Omental fat pad (tissue), 4 donors: Measurements from ENCODE around the gene SMIM33. TPM values are rescaled to one million over a fixed set of nuclear protein-coding genes. Genes with fewer than 3 reads are reported as not detected.
"Not testable (repeated sequence)": the region's sequence is repeated elsewhere in the genome, so short reads cannot be mapped to it uniquely, and the experiment has no call there.

ENCODE experiments used
- ATAC-seq: fragments of 150-250 bp; one replicate; pipeline ENCODE4 v1.9.1; 2016; ENCODE audit warnings: mild to moderate bottlenecking, moderate library complexity; ENCODE audit not compliant: low FRiP score
- DNase-seq: peaks from one replicate; pipeline ENCODE4 v3.0.0-alpha.2; 2019; ENCODE audit warnings: low spot score
- CTCF ChIP-seq, 3 donors: fragments of 450-650 bp; IDR thresholded peaks; one replicate each; pipeline ENCODE4 v1.5.1; 2016 to 2017; ENCODE audit warnings: antibody characterized with exemption in 3 of 3, mild to moderate bottlenecking in 3 of 3, moderate library complexity in 2 of 3
- total RNA-seq, 4 donors: library from RNA; depleted of rRNA; stranded (reverse); fragments of >200 nt; gene quantifications; one replicate each; pipeline ENCODE4 v1.1.0, GENCODE V29; 2016

The SMIM33 gene
- total RNA-seq, 4 donors from 2014 or later: not detected

DNA sequence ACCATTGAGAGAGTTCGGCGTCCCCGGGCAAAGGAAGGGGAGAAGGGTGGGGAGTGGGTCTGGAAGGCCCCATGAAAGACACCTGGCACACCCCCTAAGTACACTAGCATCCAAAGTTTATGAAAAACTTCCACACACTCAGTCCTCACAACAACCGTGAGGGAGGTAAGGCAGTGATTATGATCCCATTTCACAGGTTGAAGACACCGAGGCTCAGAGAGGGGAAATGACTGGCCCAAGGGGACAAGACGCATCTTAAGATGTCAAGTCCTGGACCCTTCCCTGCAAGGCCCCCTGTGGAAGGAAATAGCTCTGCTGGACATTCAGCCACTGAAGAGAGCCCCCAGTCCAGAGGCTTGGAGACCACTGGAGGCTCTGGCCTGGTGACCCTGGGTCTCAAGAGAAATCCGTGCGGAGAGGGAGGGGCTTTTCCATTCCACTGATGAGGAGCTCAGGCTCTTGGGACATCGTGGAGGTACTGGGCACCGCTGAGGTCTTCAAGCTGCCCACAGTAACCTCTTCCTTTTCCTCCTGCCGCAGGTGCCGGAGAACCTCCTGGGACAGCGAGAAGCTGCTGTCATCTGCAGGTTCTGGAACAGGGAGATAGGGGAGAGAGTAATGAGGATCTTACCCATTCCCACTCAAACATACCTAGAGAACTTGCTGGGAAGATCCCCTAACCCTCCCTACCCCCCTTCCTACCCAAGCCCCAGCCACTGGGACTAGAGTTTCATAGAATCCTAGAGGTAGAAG lies 5.2 kb downstream of the SMIM33 start:
- DNase-seq (no peak), ATAC-seq (no peak)
- TF ChIP-seq CTCF (IDR thresholded peaks at IDR 0.05): no peak

DNA sequence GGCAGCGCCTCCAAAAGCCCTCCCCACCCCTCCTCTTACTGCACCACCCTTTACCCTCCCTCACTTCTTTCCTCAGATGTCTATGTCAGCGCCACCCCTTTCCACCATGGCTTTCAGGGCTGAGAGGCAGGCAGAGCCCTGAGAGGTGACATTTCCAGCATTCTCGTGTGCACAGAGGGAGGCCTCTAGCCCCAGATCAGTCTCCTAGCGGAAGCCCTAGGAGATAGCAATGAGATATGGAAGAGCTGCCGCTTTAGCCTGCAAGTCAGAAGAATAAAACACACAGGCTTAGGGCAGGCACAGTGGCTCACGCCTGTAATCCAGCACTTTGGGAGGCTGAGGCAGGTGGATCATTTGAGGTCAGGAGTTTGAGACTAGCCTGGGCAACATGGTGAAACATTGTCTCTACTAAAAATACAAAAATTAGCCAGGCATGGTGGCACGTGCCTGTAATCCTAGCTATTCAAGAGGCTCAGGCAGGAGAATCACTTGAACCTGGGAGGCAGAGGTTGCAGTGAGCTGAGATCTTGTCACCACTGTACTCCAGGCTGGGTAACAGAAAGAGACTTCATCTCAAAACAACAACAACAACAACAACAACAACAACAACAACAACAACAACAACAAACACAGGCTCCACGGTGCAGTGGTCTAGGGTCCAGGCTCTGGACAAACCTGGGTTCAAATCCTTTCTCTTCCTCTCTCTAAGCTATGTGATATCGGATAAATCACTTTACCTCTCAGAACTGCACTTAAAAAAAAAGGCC lies 8.0 kb downstream of the SMIM33 start:
- ATAC-seq, DNase-seq: not testable (repeated sequence)

DNA sequence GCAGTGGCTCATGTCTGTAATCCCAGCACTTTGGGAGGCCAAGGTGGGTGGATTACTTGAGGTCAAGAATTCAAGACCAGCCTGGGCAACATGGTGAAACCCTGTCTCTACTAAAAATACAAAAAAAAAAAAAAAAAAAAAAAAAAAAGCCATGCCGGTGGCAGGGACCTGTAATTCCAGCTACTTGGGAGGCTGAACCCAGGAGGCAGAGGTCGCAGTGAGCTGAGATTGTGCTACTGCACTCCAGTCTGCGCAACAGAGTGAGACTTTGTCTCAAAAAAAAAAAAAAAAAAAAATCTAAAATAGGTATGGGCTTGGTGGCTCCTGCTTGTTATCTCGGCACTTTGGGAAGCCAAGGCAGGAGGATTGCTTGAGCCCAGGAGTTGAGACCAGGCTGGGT lies 8.9 kb downstream of the SMIM33 start:
- ATAC-seq, DNase-seq: not testable (repeated sequence)

GRCh38 chr5:139481122-139481533 lies 10.3 kb downstream of the SMIM33 start:
- TF ChIP-seq CTCF (IDR thresholded peaks at IDR 0.05): no peak
- peak; percentile 58 for ATAC-seq
- no peak for DNase-seq

DNA sequence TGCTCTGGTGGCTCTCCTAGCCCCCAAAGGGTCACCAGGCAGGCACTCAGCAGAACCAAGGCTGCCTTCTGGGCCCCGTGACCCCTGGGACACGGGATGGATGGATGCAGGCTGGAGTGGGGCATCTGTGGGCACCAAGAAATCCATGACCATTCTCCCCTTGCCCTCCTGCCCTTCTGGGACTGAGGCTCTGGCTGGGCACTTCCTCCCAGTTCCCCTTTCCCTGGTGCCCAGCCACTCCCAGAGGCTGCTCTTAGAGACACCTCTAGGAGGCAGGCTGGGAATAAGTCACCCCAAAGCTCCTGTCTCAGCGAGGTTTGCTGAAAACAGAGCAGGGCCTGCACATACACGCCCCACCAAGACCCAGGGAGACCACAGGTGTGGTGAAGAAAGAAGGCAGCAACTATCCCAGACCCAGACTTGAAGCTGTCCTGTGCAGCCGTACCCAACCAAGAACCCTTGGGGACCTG lies 10.8 kb downstream of the SMIM33 start:
- ATAC-seq (peak; percentile 29), DNase-seq (no peak)

DNA sequence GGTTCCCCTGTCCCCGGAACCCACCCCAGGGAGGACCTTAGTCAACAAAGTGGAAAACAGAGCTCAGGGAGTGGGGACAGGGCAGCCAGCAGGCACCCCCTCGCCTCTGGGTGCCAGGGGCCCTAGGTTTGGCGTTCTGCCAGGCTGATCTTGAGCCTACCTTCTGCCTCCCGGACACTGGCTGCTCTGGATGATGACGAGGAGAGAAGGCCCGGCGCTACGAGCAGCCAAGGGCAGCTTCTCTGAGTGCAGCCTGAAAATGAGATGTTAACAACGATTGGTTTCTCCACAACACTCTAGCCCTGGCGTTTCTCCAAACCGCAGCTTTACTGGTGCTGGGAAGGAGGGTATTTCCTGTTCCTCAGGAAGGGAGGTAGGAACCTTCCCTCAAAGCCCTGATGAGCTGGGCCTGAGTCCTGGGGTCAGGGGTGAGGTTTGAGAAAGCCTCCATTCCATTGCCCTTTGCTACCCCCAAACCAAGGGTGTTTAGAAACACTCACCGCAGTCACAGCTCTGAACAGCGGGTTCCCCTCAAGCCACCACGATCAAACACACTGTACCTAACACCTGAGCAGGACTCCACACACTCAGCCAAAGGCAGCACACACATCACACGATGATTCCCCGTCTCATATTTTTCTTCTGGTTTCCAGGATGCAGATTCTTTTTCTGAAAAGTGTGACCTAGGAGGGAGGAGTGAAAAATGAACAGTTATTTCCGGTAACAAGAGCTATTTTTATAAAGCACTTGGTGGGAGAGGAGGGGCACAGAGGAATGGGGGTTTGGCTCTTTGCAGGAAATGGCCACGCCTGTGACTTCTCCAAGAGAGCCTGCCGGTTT lies 11.5 kb downstream of the SMIM33 start, which contains the start of gene STING1:
Gene STING1, minus strand, starts transcription at position 709 of the 840 bp plus-strand sequence. CDS start 1,054 bp downstream, outside the sequence.
- DNase-seq: peak; percentile 79
- no peak for TF ChIP-seq CTCF (IDR thresholded peaks at IDR 0.05)

More for the DNA sequence above, 10.8 kb downstream of the SMIM33 start:
- TF ChIP-seq CTCF (IDR thresholded peaks at IDR 0.05): no peak

DNA sequence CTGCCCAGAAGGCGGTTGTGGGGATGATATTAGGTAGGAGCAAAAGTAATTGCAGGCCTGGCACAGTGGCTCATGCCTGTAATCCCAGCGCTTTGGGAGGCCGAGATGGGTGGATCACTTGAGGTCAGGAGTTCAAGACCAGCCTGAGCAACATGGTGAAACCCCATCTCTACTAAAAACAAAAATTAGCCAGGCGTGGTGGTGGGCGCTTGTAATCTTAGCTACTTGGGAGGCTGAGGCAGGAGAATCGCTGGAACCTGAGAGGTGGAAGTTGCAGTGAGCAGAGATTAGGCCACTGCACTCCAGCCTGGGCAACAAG lies 12.0 kb downstream of the SMIM33 start:
- not testable (repeated sequence) for DNase-seq, ATAC-seq

More for the DNA sequence above, 11.5 kb downstream of the SMIM33 start, which contains the start of gene STING1:
- peak; percentile 72 for ATAC-seq

GRCh38 chr5:139486201-139486600 lies 15.4 kb downstream of the SMIM33 start:
- DNase-seq: no peak
- no peak for TF ChIP-seq CTCF (IDR thresholded peaks at IDR 0.05)
- no peak for ATAC-seq
